ENCODE results near the gene AFAP1L2.

The AFAP1L2 gene

GRCh38 chr10:114259824-114260223, 144.5 kb downstream of the AFAP1L2 start:
- no peak overlapping the region for H2AFZ ChIP-seq (ENCODE audit: low read depth, low read length)
- TF ChIP-seq CTCF (IDR thresholded peaks at IDR 0.05; ENCODE audit: low read depth, low read length) (no peak), EZH2phosphoT487 (IDR thresholded peaks at IDR 0.05; ENCODE audit: low read depth) (no peak)

GRCh38 chr10:114258274-114258840, 145.9 kb downstream of the AFAP1L2 start:
- Histone ChIP-seq H3K27ac (ENCODE audit: low read length) (no peak overlapping the region), H3K4me1 (ENCODE audit: low read length) (no peaks in the 10 kb centered on the region)

More at GRCh38 chr10:114259824-114260223, 144.5 kb downstream of the AFAP1L2 start:
- no peaks in the 10 kb centered on the region for H4K20me1 ChIP-seq (ENCODE audit: insufficient read depth, low read length)
- no peak overlapping the region for H3K9ac ChIP-seq (ENCODE audit: low read length)
- no peak overlapping the region for H3K27ac ChIP-seq (ENCODE audit: low read length)
- H3K79me2 ChIP-seq (ENCODE audit: low read length), result no peaks in the 10 kb centered on the region
- H3K4me2 ChIP-seq (ENCODE audit: low read length), result no peak overlapping the region
- no peaks in the 10 kb centered on the region for H3K27me3 ChIP-seq (ENCODE audit: low read depth, low read length)
- H3K4me1 ChIP-seq (ENCODE audit: low read length), result no peaks in the 10 kb centered on the region
- H3K4me3 ChIP-seq (ENCODE audit: low read length), result no peak overlapping the region
- no peaks in the 10 kb centered on the region for H3K36me3 ChIP-seq (replicated peaks; ENCODE audit: low read depth, low read length)
- no peaks in the 10 kb centered on the region for H3K9me3 ChIP-seq (ENCODE audit: insufficient read depth, low read length)

GRCh38 chr10:114257498-114257897, 146.8 kb downstream of the AFAP1L2 start:
- no peaks in the 10 kb centered on the region for H4K20me1 ChIP-seq (ENCODE audit: insufficient read depth, low read length)
- no peak overlapping the region for H3K4me2 ChIP-seq (ENCODE audit: low read length)
- TF ChIP-seq CTCF (IDR thresholded peaks at IDR 0.05; ENCODE audit: low read depth, low read length), result no peak
- no peak for TF ChIP-seq EZH2phosphoT487 (IDR thresholded peaks at IDR 0.05; ENCODE audit: low read depth)
- H3K4me1 ChIP-seq (ENCODE audit: low read length), result no peaks in the 10 kb centered on the region
- H3K36me3 ChIP-seq (replicated peaks; ENCODE audit: low read depth, low read length), result no peaks in the 10 kb centered on the region
- H3K9me3 ChIP-seq (ENCODE audit: insufficient read depth, low read length), result no peaks in the 10 kb centered on the region
- no peak overlapping the region for H2AFZ ChIP-seq (ENCODE audit: low read depth, low read length)
- no peak overlapping the region for H3K9ac ChIP-seq (ENCODE audit: low read length)
- H3K27ac ChIP-seq (ENCODE audit: low read length), result no peak overlapping the region
- H3K27me3 ChIP-seq (ENCODE audit: low read depth, low read length), result no peaks in the 10 kb centered on the region
- no peaks in the 10 kb centered on the region for H3K79me2 ChIP-seq (ENCODE audit: low read length)
- no peak overlapping the region for H3K4me3 ChIP-seq (ENCODE audit: low read length)

More at GRCh38 chr10:114258274-114258840, 145.9 kb downstream of the AFAP1L2 start:
- no peak for TF ChIP-seq CTCF (IDR thresholded peaks at IDR 0.05; ENCODE audit: low read depth, low read length)
- TF ChIP-seq EZH2phosphoT487 (IDR thresholded peaks at IDR 0.05; ENCODE audit: low read depth), result no peak
- no peak overlapping the region for H3K4me3 ChIP-seq (ENCODE audit: low read length)
- H3K36me3 ChIP-seq (replicated peaks; ENCODE audit: low read depth, low read length), result no peaks in the 10 kb centered on the region
- H3K9ac ChIP-seq (ENCODE audit: low read length), result no peak overlapping the region
- H2AFZ ChIP-seq (ENCODE audit: low read depth, low read length), result no peak overlapping the region
- H3K79me2 ChIP-seq (ENCODE audit: low read length), result no peaks in the 10 kb centered on the region
- H3K4me2 ChIP-seq (ENCODE audit: low read length), result no peak overlapping the region
- no peaks in the 10 kb centered on the region for H4K20me1 ChIP-seq (ENCODE audit: insufficient read depth, low read length)
- H3K27me3 ChIP-seq (ENCODE audit: low read depth, low read length), result no peaks in the 10 kb centered on the region
- H3K9me3 ChIP-seq (ENCODE audit: insufficient read depth, low read length), result no peaks in the 10 kb centered on the region

GRCh38 chr10:114256822-114257221, 147.5 kb downstream of the AFAP1L2 start:
- Histone ChIP-seq H3K9me3 (ENCODE audit: insufficient read depth, low read length) (no peaks in the 10 kb centered on the region), H3K4me2 (ENCODE audit: low read length) (no peak overlapping the region), H3K4me3 (ENCODE audit: low read length) (no peak overlapping the region), H2AFZ (ENCODE audit: low read depth, low read length) (no peak overlapping the region), H3K27ac (ENCODE audit: low read length) (no peak overlapping the region), H3K4me1 (ENCODE audit: low read length) (no peaks in the 10 kb centered on the region), H3K9ac (ENCODE audit: low read length) (no peak overlapping the region), H3K27me3 (ENCODE audit: low read depth, low read length) (no peaks in the 10 kb centered on the region), H4K20me1 (ENCODE audit: insufficient read depth, low read length) (no peaks in the 10 kb centered on the region), H3K36me3 (replicated peaks; ENCODE audit: low read depth, low read length) (no peaks in the 10 kb centered on the region), H3K79me2 (ENCODE audit: low read length) (no peaks in the 10 kb centered on the region)
- TF ChIP-seq CTCF (IDR thresholded peaks at IDR 0.05; ENCODE audit: low read depth, low read length) (no peak), EZH2phosphoT487 (IDR thresholded peaks at IDR 0.05; ENCODE audit: low read depth) (no peak)
